ENCODE results near the gene DRGX.
A peak's percentile ranks its signal among the peaks of the same experiment; 100 is the strongest.

Gene DRGX

GRCh38 chr10:49334964-49335363 is 60.9 kb downstream of the DRGX start:
- DNase-seq, result no peak

GRCh38 chr10:49333192-49333591 is 62.7 kb downstream of the DRGX start:
- DNase-seq, result no peak

GRCh38 chr10:49332768-49333167 is 63.1 kb downstream of the DRGX start:
- DNase-seq, result no peak

- DNase-seq, result no peak
Measured at GRCh38 chr10:49332333-49332732, 63.6 kb downstream of the DRGX start.

- DNase-seq, result no peak
Measured at GRCh38 chr10:49331431-49331830, 64.5 kb downstream of the DRGX start.

- no peak for DNase-seq
Measured at GRCh38 chr10:49330127-49330665, 65.7 kb downstream of the DRGX start.

GRCh38 chr10:49329146-49329505 is 66.8 kb downstream of the DRGX start:
- peak; percentile 27 to 42 for DNase-seq

GRCh38 chr10:49328401-49329145 is 67.3 kb downstream of the DRGX start:
- DNase-seq, result no peak

GRCh38 chr10:49327036-49327813 is 68.7 kb downstream of the DRGX start:
- no peak for DNase-seq

- no peak for DNase-seq
Measured at GRCh38 chr10:49325916-49326783, 69.7 kb downstream of the DRGX start.

GRCh38 chr10:49325131-49325915 is 70.6 kb downstream of the DRGX start:
- DNase-seq, result no peak

GRCh38 chr10:49324711-49325110 is 71.2 kb downstream of the DRGX start:
- peak; percentile 29 to 30 for DNase-seq

GRCh38 chr10:49323896-49324270 is 72.0 kb downstream of the DRGX start:
- DNase-seq, result no peak

GRCh38 chr10:49323171-49323895 is 72.6 kb downstream of the DRGX start:
- DNase-seq, result no peak

- no peak for DNase-seq
Measured at GRCh38 chr10:49322371-49323170, 73.3 kb downstream of the DRGX start.

GRCh38 chr10:49321021-49321420 is 74.9 kb downstream of the DRGX start:
- DNase-seq, result no peak

GRCh38 chr10:49320191-49320590 is 75.7 kb downstream of the DRGX start:
- no peak for DNase-seq

GRCh38 chr10:49319206-49319605 is 76.7 kb downstream of the DRGX start:
- peak; percentile 29 to 51 for DNase-seq

- no peak for DNase-seq
Measured at GRCh38 chr10:49318755-49319154, 77.1 kb downstream of the DRGX start.

- no peak for DNase-seq
Measured at GRCh38 chr10:49318028-49318427, 77.9 kb downstream of the DRGX start.

- DNase-seq, result peak in 1 of 2 donors; percentile 20
Measured at GRCh38 chr10:49314806-49315205, 81.1 kb downstream of the DRGX start.
